Vagina (tissue), 2 donors: ENCODE results near the gene METTL21A.

ENCODE experiments used
- CTCF ChIP-seq, 3 experiments: fragments of 450-650 bp in 2 of 3; fragments of 200-600 bp in 1 of 3; sonication (generic) in 1 of 3; IDR thresholded peaks; one replicate each; pipeline ENCODE4 v1.5.1; 2017 to 2019; ENCODE audit warnings: antibody characterized with exemption in 3 of 3, mild to moderate bottlenecking in 2 of 3, moderate library complexity in 2 of 3
- POLR2A ChIP-seq, 2 donors: fragments of 450-650 bp; IDR thresholded peaks; one replicate each; pipeline ENCODE4 v1.6.1; 2017; ENCODE audit warnings: antibody characterized with exemption in 2 of 2, mild to moderate bottlenecking in 2 of 2, moderate library complexity in 2 of 2
- POLR2AphosphoS5 ChIP-seq, 2 donors: sonication (generic); formaldehyde crosslinking; IDR thresholded peaks; one replicate each; pipeline ENCODE4 v1.9.0; 2017; ENCODE audit warnings: antibody characterized with exemption in 2 of 2, mild to moderate bottlenecking in 2 of 2, low read depth in 1 of 2; ENCODE audit not compliant: insufficient read depth in 1 of 2

GRCh38 chr2:207606829-207607228, 18.4 kb downstream of the METTL21A start:
- no peak for TF ChIP-seq CTCF (IDR thresholded peaks at IDR 0.05)
- TF ChIP-seq POLR2A (IDR thresholded peaks at IDR 0.05): no peak
- no peak for TF ChIP-seq POLR2AphosphoS5 (IDR thresholded peaks at IDR 0.05; ENCODE audit: insufficient read depth in 1 of 2, low read depth in 1 of 2)
